GM19324 (cell line): ENCODE results near the gene GLT8D2.
"Not testable (repeated sequence)": the region's sequence is repeated elsewhere in the genome, so short reads cannot be mapped to it uniquely, and the experiment has no call there.

Source experiments
- ATAC-seq: cut with Tn5 transposase; IDR thresholded peaks from one replicate; pipeline ENCODE4 v1.9.1; 2021; ENCODE audit warnings: mild to moderate bottlenecking, moderate library complexity; ENCODE audit not compliant: unreplicated experiment, low FRiP score

GLT8D2 gene

GRCh38 chr12:104054681-104055346, 4.8 kb upstream of the GLT8D2 start:
- no peak for ATAC-seq

- no peak for ATAC-seq
These were observed 449 bp upstream of the GLT8D2 start for GRCh38 chr12:104050436-104050835.

GRCh38 chr12:104049278-104049902, 597 bp downstream of the GLT8D2 start:
- no peak for ATAC-seq

- no peak for ATAC-seq
These were observed 1.2 kb downstream of the GLT8D2 start for GRCh38 chr12:104048811-104049210.

- no peak for ATAC-seq
These were observed 1.8 kb downstream of the GLT8D2 start for GRCh38 chr12:104048162-104048561.

GRCh38 chr12:104046306-104046705, 3.7 kb downstream of the GLT8D2 start:
- ATAC-seq = no peak

GRCh38 chr12:104044158-104044557, 5.8 kb downstream of the GLT8D2 start:
- ATAC-seq = no peak

GRCh38 chr12:104042580-104042979, 7.4 kb downstream of the GLT8D2 start:
- ATAC-seq = no peak

GRCh38 chr12:104039769-104040168, 10.2 kb downstream of the GLT8D2 start:
- ATAC-seq = not testable (repeated sequence)

- not testable (repeated sequence) for ATAC-seq
These were observed 13.8 kb downstream of the GLT8D2 start for GRCh38 chr12:104036143-104036542.

GRCh38 chr12:104030596-104030995, 19.4 kb downstream of the GLT8D2 start:
- ATAC-seq = not testable (repeated sequence)

- no peak for ATAC-seq
These were observed 23.0 kb downstream of the GLT8D2 start for GRCh38 chr12:104026841-104027599.

- ATAC-seq = no peak
These were observed 24.2 kb downstream of the GLT8D2 start for GRCh38 chr12:104025771-104026170.

- ATAC-seq = no peak
These were observed 25.6 kb downstream of the GLT8D2 start for GRCh38 chr12:104024348-104024747.

- ATAC-seq = no peak
These were observed 26.3 kb downstream of the GLT8D2 start for GRCh38 chr12:104023710-104024109.

GRCh38 chr12:104022786-104023185, 27.2 kb downstream of the GLT8D2 start:
- ATAC-seq = no peak

- not testable (repeated sequence) for ATAC-seq
These were observed 28.1 kb downstream of the GLT8D2 start for GRCh38 chr12:104021862-104022261.

GRCh38 chr12:104012331-104012730, 37.7 kb downstream of the GLT8D2 start:
- ATAC-seq = no peak

GRCh38 chr12:104011253-104011652, 38.7 kb downstream of the GLT8D2 start:
- no peak for ATAC-seq

GRCh38 chr12:104010606-104011169, 39.3 kb downstream of the GLT8D2 start:
- ATAC-seq = no peak

- ATAC-seq = no peak
These were observed 39.9 kb downstream of the GLT8D2 start for GRCh38 chr12:104010121-104010520.
